GM18519 (cell line): ENCODE data around the gene ERBB3.
"Not testable (repeated sequence)": the region's sequence is repeated elsewhere in the genome, so short reads cannot be mapped to it uniquely, and the experiment has no call there.

Experiments used
- ATAC-seq: cut with Tn5 transposase; IDR thresholded peaks from one replicate; pipeline ENCODE4 v1.9.1; 2021; ENCODE audit warnings: mild to moderate bottlenecking, moderate library complexity; ENCODE audit not compliant: unreplicated experiment, low FRiP score

Gene ERBB3

DNA sequence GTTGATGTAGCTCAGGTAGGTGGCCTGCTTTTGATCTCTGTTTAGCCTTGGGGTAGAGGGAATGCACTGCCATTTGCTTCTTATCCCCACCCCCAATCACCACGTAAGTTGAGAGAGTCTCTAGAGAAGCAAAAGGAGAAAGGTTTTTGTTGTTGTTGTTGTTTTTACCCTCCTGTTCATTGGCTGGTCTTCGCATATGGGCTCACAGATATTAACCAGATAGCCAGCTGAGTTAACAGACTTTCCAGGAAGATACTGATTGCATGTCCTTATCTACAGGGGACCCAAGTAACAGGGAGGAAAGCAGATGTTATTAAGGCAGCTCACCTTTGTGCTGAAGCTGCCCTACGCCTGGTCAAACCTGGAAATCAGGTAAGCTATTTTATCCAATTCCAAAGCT, 27.3 kb downstream of the ERBB3 start:
- no peak for ATAC-seq

- ATAC-seq = no peak
Observed at GRCh38 chr12:56110571-56110970, 30.6 kb downstream of the ERBB3 start.

DNA sequence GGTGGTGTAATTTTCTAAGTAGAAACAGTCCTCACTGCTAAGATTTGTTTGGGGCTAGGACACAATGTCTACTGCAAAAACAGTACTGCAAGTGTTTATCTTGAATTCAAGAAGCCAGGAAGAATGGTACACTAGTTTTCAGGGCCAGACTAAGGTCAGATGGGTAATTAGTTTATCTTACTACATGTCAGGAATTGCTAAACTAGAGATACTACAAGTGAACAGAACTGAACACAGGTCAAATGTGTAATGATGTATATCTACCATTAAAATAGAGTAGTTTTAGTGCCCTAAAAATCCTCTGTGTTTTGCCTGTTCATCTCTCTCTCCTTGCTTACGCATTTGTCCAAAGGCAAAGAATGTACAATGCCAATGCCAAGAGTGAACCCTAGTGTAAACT, 34.1 kb downstream of the ERBB3 start:
- no peak for ATAC-seq

GRCh38 chr12:56115329-56115728, 35.4 kb downstream of the ERBB3 start:
- no peak for ATAC-seq

- ATAC-seq = no peak
Observed at GRCh38 chr12:56116267-56117081, 36.5 kb downstream of the ERBB3 start, which contains the start of gene RPL41. Gene RPL41, plus strand, starts transcription at chr12:56116633.

- not testable (repeated sequence) for ATAC-seq
Observed at GRCh38 chr12:56117082-56117706, 37.2 kb downstream of the ERBB3 start.

DNA sequence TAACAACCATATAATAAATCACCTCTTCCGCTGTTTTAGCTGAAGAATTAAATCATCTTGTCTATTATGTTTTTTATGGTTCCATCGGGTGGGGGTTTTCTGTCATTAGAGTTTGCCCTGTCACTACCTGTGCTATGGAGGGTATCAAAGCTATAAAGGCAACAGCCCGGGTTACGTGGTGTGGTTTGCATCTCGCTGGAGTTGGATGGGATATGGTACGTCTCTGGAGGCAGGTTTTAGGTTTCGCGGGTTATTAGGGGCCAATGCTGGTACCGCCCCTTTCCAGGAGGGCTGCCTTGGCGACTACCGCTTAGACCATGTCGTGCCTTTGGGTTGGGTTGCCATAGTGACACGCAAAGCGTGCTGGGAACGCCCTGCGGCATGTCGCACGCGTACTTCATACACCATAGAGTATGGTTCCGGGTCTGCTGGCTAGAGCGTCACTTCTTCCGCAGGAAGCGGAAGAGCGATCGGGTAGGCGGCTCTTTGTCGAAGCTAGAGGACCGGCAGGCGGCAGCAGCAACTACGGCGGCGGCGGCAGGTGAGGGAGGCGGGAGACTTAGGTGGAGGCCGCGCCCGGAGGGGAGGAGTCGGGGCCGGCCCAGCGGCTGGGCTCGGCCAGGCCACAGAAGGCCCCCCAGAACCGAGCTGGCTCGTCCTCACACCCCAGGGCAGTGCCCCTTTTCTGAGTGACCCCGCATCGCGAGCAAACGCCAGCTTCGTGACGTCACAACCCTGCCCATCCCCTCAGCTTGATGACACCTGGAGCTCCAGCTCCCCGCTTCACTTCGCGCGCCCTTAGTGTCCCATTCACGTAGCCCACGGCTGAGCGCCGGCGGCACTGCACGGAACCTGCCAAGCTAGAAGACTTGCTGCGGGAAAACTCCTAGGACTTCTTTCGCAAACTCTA, 38.1 kb downstream of the ERBB3 start, which contains the start of gene ZC3H10:
TSS of gene ZC3H10 (plus strand) at position 489 of the 910 bp plus-strand sequence. CDS start 2,297 bp downstream, outside the sequence.
- peak; percentile 81 for ATAC-seq

DNA sequence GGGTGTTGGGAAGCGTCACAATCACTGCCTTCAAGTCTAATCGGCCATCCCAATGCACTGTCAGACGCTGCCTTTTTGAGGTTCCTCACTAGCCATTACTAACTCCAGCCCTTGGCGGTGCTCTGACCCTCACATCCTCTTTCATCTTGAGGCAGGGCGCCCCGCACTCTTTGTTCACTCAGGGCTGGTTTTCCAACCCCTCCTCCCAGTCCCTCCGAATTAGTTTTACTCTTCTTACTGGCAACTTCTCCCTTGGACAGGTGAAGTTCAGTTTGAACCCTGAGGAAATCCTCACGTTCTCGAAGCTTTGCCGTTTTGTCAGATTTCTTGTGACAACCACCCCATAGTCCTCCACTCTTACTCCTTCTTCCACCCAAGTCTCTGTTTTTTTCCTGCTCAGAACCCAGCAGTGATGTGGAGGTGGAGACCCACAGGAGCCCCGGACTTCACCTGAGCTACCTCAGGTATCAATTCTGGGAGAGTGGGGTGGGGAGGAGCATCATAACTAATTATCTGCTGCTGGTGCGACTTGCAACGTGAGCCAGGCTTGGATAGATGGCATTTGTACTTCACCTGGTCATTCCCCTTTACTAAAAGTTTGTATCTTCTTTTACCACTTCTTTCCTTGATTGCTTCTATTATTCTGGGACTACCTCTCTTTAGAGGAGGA, 38.9 kb downstream of the ERBB3 start:
- no peak for ATAC-seq

- no peak for ATAC-seq
Observed at GRCh38 chr12:56119361-56119796, 39.4 kb downstream of the ERBB3 start.

DNA sequence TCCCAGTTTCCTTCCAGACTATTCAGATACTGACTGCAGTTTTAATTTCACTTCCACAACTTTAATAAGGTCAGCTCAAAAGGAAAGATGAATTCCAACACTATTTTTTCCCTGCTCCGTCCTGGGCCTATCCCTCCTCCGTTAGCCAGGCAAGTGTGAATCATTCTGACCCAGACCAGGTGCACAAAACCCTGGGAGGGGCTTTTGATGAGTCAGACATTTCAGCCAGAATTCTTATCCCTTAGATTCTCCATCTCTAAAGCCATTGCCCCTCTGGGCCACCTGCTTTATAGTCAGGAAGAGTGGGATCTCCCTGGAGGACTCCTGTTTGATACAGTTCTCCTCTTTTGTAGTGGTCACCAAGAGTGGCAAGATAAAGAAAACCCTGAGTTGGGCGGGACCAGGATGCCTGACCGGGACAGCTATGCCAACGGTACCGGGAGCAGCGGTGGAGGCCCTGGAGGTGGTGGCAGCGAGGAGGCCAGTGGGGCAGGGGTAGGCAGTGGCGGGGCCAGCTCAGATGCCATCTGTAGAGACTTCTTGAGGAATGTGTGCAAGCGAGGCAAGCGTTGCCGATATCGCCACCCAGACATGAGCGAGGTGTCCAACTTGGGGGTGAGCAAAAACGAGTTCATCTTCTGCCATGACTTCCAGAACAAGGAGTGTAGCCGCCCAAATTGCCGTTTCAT, 40.3 kb downstream of the ERBB3 start:
- no peak for ATAC-seq

- no peak for ATAC-seq
Observed at GRCh38 chr12:56121204-56121870, 41.4 kb downstream of the ERBB3 start.

DNA sequence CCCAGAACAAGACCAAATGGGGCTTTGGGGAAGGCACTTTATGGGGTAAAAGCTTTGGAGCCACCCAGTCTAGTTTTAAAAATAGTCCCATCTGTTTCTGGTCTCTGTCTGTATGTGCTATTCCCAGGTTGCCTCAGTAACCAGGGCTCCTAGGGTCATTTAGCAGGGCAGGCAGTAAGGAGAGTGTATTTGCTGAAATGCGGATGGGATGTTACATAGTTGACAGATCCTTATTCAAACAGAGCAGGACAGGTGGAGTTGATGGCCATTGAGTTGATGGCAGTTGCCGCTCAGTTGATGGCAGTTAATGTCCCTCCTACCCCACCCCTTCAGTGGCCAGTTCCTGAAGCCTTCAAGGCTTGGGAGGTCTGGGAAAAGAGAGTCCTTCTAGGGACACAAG, 42.7 kb downstream of the ERBB3 start:
- ATAC-seq = no peak

DNA sequence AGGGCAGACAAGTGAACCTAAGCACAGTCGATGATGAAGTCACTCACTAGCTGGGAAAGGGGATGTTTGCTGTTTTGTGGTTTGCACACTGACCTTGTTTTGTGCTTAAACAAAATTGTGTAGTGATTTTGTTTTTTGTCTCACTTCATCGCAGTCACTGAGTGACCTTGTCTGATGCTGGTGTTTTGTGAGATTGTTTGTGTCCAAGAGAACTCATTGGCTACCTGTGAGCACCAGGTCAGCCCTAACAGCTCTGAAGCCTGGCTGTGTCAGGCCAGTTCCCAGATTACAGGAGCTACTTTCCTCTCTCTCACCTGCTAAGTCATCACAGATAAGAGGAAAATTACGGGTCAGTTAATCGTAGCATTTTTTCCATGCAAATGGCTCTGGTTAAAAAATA, 44.2 kb downstream of the ERBB3 start:
- ATAC-seq = no peak

GRCh38 chr12:56126732-56127239, 46.8 kb downstream of the ERBB3 start:
- no peak for ATAC-seq

DNA sequence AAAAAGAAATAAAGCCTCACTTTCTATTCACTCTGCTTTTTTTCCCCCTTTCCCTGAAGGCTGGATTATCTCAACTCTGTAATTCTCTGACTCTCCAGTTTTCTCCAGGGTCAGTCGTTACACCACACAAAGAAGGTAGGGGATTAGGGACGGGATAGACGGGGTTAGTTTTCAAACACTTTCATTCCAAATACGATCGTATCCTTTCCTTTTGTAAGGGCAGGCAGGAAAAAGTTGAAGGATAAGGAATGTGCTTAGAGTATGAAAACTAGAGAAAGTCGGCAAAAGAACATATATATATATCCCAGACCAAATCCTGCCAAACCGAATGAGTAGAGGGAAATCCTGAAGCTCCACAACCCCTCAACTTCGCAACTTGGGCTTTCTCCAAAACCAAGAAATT, 47.5 kb downstream of the ERBB3 start:
- no peak for ATAC-seq

DNA sequence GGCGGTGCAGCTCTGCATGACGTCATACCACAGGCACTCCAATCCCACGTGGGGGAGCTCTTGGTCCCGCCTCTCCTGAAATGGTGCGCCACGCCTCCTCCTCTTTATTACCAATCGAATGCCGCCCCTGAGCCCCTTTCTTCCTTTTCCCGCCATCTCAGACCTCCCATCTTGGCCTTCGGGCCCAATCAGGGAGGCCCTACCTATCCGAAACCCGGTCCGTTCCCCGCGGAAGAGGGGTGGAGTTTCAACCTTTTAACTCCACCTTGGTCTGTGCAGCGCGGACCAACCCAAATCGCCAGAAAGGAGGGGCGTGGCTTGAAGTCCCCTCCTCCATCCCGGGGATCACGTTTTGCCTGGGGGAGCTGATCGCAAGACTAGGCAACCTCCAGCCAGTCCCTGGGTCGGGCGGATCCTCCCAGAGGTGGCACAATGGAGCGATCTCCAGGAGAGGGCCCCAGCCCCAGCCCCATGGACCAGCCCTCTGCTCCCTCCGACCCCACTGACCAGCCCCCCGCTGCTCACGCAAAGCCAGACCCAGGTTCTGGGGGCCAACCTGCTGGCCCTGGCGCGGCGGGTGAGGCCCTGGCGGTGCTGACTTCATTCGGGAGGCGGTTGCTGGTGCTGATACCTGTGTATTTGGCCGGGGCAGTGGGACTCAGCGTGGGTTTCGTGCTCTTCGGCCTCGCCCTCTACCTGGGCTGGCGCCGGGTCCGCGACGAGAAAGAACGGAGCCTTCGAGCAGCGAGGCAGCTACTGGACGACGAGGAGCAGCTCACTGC, 48.1 kb downstream of the ERBB3 start, which contains the start of gene ESYT1:
TSS of gene ESYT1 (plus strand) at position 380 of the 782 bp plus-strand sequence. CDS start at position 433, 53 bp downstream.
- peak; percentile 74 for ATAC-seq

DNA sequence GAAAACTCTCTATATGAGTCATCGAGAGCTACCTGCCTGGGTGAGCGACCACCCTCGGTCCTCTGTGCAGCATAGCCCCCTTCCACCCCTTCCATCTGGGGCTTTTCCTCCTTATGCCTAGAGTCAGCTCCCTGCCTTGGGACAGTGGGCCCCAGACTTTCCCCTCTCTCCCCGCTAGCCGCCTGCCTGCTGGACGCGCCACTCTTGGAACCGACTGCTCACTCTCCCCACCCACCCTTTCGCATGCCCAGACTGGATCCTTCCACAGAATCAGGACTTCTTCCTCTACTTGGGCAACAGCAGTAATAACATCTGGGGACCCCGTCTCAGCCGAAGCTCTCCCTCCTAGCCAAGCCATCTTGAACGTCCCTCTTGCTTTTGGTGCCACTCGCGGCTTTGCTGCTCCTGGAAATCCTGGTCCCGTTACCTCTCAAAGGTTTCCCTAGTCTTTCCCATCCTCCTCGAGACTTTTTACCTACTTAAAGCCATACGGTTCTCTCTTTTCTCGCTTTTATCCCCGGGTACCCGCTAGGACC, 48.8 kb downstream of the ERBB3 start:
- no peak for ATAC-seq
